Left renal pelvis (tissue), 4 donors: ENCODE measurements around the gene ZBTB12. TPM values are rescaled to one million over a fixed set of nuclear protein-coding genes. Genes with fewer than 3 reads are reported as not detected.
"Not testable (repeated sequence)": the region's sequence is repeated elsewhere in the genome, so short reads cannot be mapped to it uniquely, and the experiment has no call there.

ENCODE experiments used
- DNase-seq, 4 donors: peaks; one replicate each; pipeline ENCODE4 v3.0.0-alpha.2; 2013; ENCODE audit warnings: low read depth in 4 of 4, low spot score in 3 of 4
- polyA plus RNA-seq, 4 donors: library from polyadenylated mRNA; unstranded; fragments of 120-200 nt; gene quantifications; one replicate each; pipeline ENCODE4 v1.2.1, GENCODE V29; 2013; ENCODE audit not compliant: insufficient read length in 4 of 4

Gene ZBTB12
- polyA plus RNA-seq, 4 donors: 17.7 to 28.9 (median 22.0) TPM

DNA sequence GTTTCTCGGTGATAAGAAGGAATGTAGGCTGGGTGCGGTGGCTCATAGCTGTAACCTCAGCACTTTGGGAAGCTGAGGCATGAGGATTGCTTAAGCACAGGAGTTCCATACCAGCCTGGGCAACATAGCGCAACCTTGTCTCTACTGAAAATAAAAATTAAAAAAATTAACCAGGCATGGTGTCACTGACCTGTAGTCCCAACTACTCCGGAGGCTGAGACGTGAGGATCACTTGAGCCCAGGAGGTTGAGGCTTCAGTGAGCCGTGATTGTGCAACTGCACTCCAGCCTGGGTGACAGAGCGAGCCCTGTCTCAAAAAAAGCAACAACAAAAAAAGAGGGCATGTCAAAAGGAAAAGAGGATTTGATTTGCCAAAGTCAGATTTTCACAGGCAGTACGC is 43.2 kb downstream of the ZBTB12 start:
- DNase-seq: no peak

- DNase-seq: not testable (repeated sequence)
Observed at GRCh38 chr6:31857774-31858173, 44.1 kb downstream of the ZBTB12 start.

- DNase-seq: not testable (repeated sequence)
Observed at GRCh38 chr6:31851980-31852718, 49.7 kb downstream of the ZBTB12 start.

GRCh38 chr6:31851485-31851832 is 50.4 kb downstream of the ZBTB12 start:
- DNase-seq: no peak

DNA sequence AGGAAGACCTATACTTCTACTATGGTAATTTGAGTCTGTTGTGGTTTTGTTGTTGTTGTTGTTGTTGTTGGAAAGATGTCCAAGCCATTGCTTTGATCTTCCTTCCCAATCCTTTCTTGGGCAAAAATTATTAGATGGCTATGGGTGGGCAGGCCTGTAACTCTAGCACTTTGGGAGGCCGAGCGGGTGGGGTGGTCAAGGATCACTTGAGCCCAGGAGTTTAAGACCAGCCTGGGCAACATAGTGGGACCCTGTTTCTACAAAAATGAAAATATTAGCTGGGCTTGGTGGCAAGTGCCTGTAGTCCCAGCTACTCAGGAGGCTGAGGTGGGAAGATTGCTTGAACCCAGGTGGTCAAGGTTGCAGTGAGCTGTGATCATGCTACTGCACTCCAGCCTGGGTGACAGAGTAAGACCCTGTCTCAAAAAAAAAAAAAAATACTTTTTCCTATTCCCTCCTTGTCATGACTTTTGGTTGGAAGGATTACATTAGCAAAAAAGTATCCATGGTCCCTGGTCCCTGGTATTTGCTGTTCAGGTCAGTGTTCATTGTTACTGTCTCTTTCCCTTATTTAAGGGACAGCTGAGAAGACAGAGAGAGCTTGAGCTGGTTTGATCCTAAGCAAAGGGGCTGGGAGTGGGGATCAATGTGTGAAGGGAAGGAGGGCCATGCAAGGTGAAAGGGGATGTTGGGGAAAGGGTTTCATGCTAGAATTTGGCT is 51.0 kb downstream of the ZBTB12 start:
- no peak for DNase-seq

Other genes with a start within 250 kb of the ZBTB12 start
- 100 to 1,000 TPM; 186 to 278 (median 241) TPM for gene BAG6, start 249.4 kb downstream of the ZBTB12 start, polyA plus RNA-seq
- gene APOM, start 246.2 kb downstream of the ZBTB12 start, polyA plus RNA-seq: 100 to 1,000 TPM in 2 of 4 donors, 10 to 100 TPM in 2; 10.1 to 106 (median 83.8) TPM
- 10 to 100 TPM; 15.8 to 21.1 (median 19.0) TPM for gene C6orf47, start 241.3 kb downstream of the ZBTB12 start, polyA plus RNA-seq
- 10 to 100 TPM; 16.8 to 28.9 (median 24.9) TPM for gene GPANK1, start 237.1 kb downstream of the ZBTB12 start, polyA plus RNA-seq
- gene CSNK2B, start 236.0 kb downstream of the ZBTB12 start, polyA plus RNA-seq: 100 to 1,000 TPM; 184 to 243 (median 239) TPM
- 10 to 100 TPM; 16.6 to 28.7 (median 20.9) TPM for gene LY6G5B, start 232.1 kb downstream of the ZBTB12 start, polyA plus RNA-seq
- 1 to 10 TPM; 1.6 to 5.9 (median 2.6) TPM for gene LY6G5C, start 221.0 kb downstream of the ZBTB12 start, polyA plus RNA-seq
- gene ABHD16A, start 198.8 kb downstream of the ZBTB12 start, polyA plus RNA-seq: 10 to 100 TPM; 50.1 to 67.5 (median 55.9) TPM
- 1 to 10 TPM in 1 of 4 donors, under 1 TPM in 2, not detected in 1; 0.30 to 1.5 (median 0.52) TPM for gene LY6G6F, start 195.2 kb downstream of the ZBTB12 start, polyA plus RNA-seq
- gene LY6G6D, start 186.7 kb downstream of the ZBTB12 start, polyA plus RNA-seq: not detected
- gene LY6G6C, start 180.3 kb downstream of the ZBTB12 start, polyA plus RNA-seq: under 1 TPM in 3 of 4 donors, not detected in 1; 0.45 to 0.74 (median 0.63) TPM
- 1 to 10 TPM; 1.1 to 2.9 (median 1.4) TPM for gene MPIG6B, start 178.7 kb downstream of the ZBTB12 start, polyA plus RNA-seq
- gene DDAH2, start 172.8 kb downstream of the ZBTB12 start, polyA plus RNA-seq: 100 to 1,000 TPM; 150 to 213 (median 182) TPM
- gene CLIC1, start 165.6 kb downstream of the ZBTB12 start, polyA plus RNA-seq: 100 to 1,000 TPM; 201 to 309 (median 278) TPM
- 10 to 100 TPM; 14.2 to 51.0 (median 25.2) TPM for gene MSH5, start 162.1 kb downstream of the ZBTB12 start, polyA plus RNA-seq
- 10 to 100 TPM in 2 of 4 donors, 1 to 10 TPM in 2; 2.7 to 13.0 (median 7.9) TPM for gene SAPCD1, start 139.4 kb downstream of the ZBTB12 start, polyA plus RNA-seq
- 10 to 100 TPM in 1 of 4 donors, 1 to 10 TPM in 3; 1.5 to 11.1 (median 5.5) TPM for gene VWA7, start 124.8 kb downstream of the ZBTB12 start, polyA plus RNA-seq
- 10 to 100 TPM; 42.7 to 67.9 (median 60.0) TPM for gene VARS1, start 106.3 kb downstream of the ZBTB12 start, polyA plus RNA-seq
- gene LSM2, start 95.1 kb downstream of the ZBTB12 start, polyA plus RNA-seq: 10 to 100 TPM; 71.4 to 84.9 (median 84.3) TPM
- gene HSPA1L, start 86.8 kb downstream of the ZBTB12 start, polyA plus RNA-seq: 1 to 10 TPM; 3.1 to 4.4 (median 3.7) TPM
- 100 to 1,000 TPM in 3 of 4 donors, 10 to 100 TPM in 1; 88.1 to 159 (median 116) TPM for gene HSPA1A, start 86.5 kb downstream of the ZBTB12 start, polyA plus RNA-seq
- 100 to 1,000 TPM; 111 to 507 (median 160) TPM for gene HSPA1B, start 74.3 kb downstream of the ZBTB12 start, polyA plus RNA-seq
- gene NEU1, start 39.3 kb downstream of the ZBTB12 start, polyA plus RNA-seq: 10 to 100 TPM; 23.9 to 77.5 (median 69.9) TPM
- gene SLC44A4, start 23.1 kb downstream of the ZBTB12 start, polyA plus RNA-seq: 10 to 100 TPM in 3 of 4 donors, 1 to 10 TPM in 1; 2.4 to 53.4 (median 41.4) TPM
- gene EHMT2, start 4.4 kb downstream of the ZBTB12 start, polyA plus RNA-seq: 10 to 100 TPM; 69.0 to 99.0 (median 77.6) TPM
- 10 to 100 TPM in 1 of 4 donors, 1 to 10 TPM in 3; 3.1 to 12.4 (median 5.0) TPM for gene C2, start 25.6 kb upstream of the ZBTB12 start, polyA plus RNA-seq
- 10 to 100 TPM in 1 of 4 donors, 1 to 10 TPM in 3; 4.6 to 13.0 (median 6.7) TPM for gene CFB, start 44.0 kb upstream of the ZBTB12 start, polyA plus RNA-seq
- 10 to 100 TPM; 72.5 to 97.9 (median 84.9) TPM for gene NELFE, start 56.9 kb upstream of the ZBTB12 start, polyA plus RNA-seq
- 10 to 100 TPM; 33.1 to 51.5 (median 39.7) TPM for gene SKIC2, start 57.1 kb upstream of the ZBTB12 start, polyA plus RNA-seq
- gene DXO, start 70.1 kb upstream of the ZBTB12 start, polyA plus RNA-seq: 10 to 100 TPM; 22.6 to 37.5 (median 30.1) TPM
- 10 to 100 TPM in 3 of 4 donors, 1 to 10 TPM in 1; 8.6 to 26.2 (median 15.2) TPM for gene C4A, start 80.0 kb upstream of the ZBTB12 start, polyA plus RNA-seq
- gene C4B, start 112.7 kb upstream of the ZBTB12 start, polyA plus RNA-seq: 10 to 100 TPM; 10.3 to 27.3 (median 16.0) TPM
- 1 to 10 TPM in 3 of 4 donors, under 1 TPM in 1; 0.76 to 1.4 (median 1.1) TPM for gene CYP21A2, start 136.3 kb upstream of the ZBTB12 start, polyA plus RNA-seq
- 10 to 100 TPM in 2 of 4 donors, 1 to 10 TPM in 2; 4.6 to 98.0 (median 8.3) TPM for gene TNXB, start 207.3 kb upstream of the ZBTB12 start, polyA plus RNA-seq
- 100 to 1,000 TPM in 1 of 4 donors, 10 to 100 TPM in 3; 82.5 to 114 (median 85.7) TPM for gene ATF6B, start 226.2 kb upstream of the ZBTB12 start, polyA plus RNA-seq
- gene FKBPL, start 228.2 kb upstream of the ZBTB12 start, polyA plus RNA-seq: 1 to 10 TPM; 6.0 to 8.3 (median 6.9) TPM
- 1 to 10 TPM; 2.5 to 5.4 (median 3.4) TPM for gene PRRT1, start 249.9 kb upstream of the ZBTB12 start, polyA plus RNA-seq